GM21360 (cell line): ENCODE results near the gene SCFD2.
A peak's percentile ranks its signal among the peaks of the same experiment; 100 is the strongest.

Experiments
- ATAC-seq: cut with Tn5 transposase; IDR thresholded peaks from one replicate; pipeline ENCODE4 v1.9.1; 2021; ENCODE audit warnings: mild to moderate bottlenecking, moderate library complexity; ENCODE audit not compliant: unreplicated experiment

The SCFD2 gene

DNA sequence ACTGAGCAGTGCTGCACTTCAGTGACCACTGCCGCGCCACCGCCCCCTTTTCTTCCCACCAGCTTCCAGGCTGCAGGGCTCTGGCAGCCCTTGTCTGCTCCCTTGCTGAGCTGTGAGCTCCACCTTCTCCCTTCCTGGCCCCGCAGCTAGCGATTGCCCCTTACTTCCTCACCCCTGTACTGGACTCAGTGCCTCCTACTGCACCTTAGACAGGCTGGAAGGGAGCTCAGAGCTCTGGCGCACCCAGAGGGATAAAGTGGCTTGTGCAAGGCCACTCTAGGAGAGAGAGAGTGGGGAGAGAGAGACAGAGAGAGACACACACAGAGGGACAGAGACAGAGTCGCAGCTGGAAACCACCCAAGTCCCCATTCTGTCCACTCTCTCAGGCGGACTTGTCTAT is 497.7 kb downstream of the SCFD2 start:
- ATAC-seq: no peak

- ATAC-seq: no peak
Measured at GRCh38 chr4:52867163-52867562, 498.7 kb downstream of the SCFD2 start.

DNA sequence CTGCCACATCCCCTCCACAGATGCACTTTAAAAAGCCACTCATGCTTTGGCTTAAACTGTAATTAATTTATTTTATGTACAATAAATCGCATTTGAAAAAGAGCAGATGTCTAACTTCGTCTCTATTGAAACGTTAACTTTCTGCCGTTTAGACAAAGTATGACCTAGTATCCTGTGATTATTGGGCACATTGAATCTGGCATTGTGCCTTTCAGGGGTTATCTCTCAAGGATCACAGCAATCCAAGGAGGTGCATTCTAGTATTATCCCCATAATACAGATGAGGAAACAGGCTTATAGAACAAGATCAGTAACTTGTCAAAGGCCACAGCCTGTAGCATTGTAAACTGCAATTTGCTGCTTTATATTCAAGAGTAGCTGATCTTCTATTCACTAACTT is 499.1 kb downstream of the SCFD2 start:
- no peak for ATAC-seq

DNA sequence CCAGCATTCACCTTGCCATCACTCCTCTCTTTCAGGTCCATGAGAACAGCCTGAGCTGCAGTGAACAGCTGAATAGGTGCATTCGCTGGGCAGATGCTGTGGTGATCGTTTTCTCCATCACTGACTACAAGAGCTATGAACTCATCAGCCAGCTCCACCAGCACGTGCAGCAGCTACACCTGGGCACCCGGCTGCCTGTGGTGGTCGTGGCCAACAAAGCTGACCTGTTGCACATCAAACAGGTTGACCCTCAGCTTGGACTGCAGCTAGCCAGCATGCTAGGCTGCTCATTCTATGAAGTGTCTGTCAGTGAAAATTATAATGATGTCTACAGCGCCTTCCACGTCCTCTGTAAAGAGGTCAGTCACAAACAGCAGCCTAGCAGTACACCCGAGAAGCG is 500.6 kb downstream of the SCFD2 start:
- no peak for ATAC-seq

DNA sequence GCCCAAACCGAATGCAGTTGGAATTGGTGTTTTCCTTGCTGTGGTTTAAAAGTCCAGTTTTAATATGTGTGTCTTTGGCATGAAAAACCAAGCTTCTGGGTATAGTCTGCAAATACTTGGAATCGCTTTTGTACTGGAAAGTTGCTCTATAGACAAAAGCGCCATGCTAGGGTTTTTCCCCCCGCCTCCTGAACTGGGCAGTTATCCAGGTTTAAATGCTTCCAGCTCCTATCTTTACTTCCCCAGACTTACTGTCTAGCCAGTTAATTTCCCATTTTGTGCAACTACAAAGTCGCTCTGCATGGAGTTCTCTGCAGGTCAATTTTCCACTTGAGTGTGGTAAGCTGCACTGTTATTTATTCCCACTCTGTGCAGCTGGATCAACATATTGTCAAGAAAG is 501.1 kb downstream of the SCFD2 start:
- ATAC-seq: no peak

- ATAC-seq: no peak
Measured at GRCh38 chr4:52863324-52863723, 502.5 kb downstream of the SCFD2 start.

DNA sequence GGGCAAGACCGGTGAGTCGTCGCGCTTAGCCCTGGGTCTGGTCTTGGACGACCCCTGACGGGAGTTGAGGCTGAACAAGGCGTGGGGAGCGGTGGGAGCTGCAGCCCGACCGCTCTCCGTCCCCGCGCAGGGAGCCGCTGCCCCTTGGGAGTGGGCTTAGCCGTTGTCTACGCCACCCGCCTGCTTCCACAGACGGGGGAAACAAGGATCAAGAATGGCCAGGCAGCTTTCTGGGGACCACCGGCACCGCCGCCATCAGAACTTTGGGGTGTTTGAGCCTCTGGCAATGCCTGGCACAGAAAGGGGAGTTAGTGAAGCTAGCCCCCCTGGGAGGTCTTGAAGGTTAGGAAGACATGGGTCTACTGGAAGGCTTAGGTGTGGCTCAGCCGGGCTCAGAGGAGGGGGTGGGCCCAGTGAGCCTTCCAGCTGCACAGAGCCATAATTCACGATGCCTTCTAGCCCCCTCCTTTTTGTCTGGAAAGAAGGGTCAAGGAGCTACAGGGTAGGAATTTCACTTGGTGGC is 503.2 kb downstream of the SCFD2 start:
- ATAC-seq: no peak

DNA sequence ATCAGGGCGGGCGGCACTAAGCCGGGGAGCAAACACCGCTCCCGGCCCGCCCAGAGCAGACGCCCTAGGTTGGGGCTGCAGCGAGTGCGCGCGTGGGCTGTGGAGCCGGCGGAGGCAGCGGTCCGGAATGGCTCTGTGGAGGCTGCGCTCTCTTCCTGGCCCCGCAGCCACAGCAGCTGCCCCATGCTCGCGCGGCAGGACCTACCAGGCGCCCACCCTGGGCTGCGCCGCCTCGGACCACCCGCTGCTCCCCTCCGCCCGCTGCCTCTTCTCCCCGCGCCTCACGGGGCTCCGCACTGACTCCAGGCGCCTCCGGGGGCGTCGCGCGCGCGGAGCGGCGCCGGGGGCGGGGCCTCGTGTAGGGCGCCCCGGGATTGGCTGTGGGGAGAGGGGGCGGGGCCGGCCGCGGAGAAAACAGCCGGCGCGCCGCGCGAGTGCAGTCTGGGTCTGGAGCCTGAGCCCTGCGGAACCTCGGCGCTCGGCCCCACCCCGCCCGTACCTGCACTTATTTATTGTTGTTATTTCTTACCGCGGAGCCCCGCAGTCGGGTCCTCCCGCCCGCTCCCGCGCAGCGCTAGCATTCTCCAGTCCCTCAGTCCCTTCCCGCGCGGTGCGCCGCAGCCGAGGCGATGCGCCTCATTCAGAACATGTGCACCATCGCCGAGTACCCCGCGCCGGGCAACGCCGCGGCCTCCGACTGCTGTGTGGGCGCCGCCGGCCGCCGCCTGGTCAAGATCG is 503.8 kb downstream of the SCFD2 start, which contains the start of gene RASL11B:
RASL11B (plus strand) TSS at position 439 of the 738 bp plus-strand sequence; CDS start at position 630, 191 bp downstream.
- peak; percentile 99 for ATAC-seq

- ATAC-seq: no peak
Measured at GRCh38 chr4:52861171-52861823, 504.6 kb downstream of the SCFD2 start.

- ATAC-seq: no peak
Measured at GRCh38 chr4:52860361-52860760, 505.5 kb downstream of the SCFD2 start.

GRCh38 chr4:52856801-52857200 is 509.1 kb downstream of the SCFD2 start:
- no peak for ATAC-seq

- ATAC-seq: no peak
Measured at GRCh38 chr4:52853351-52853750, 512.5 kb downstream of the SCFD2 start.

DNA sequence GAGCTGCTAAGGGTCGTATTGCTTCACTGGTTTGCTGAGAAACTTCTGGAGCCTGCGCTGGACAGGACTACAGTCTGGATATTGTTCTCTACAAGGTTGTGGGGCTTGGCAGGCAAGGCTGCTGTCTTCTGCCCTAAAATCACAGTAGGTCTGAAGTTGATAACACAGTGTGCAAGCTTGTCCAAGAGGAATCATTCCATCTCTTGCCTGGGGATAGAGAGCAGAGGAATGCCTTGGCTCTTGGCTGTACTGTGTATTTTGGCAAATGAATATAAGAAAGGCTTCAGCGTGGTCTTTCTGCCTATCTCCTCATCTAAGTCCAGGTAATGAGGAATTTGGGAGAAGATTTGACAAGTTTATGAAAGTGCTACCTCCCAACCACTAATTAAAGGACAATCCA is 513.1 kb downstream of the SCFD2 start:
- no peak for ATAC-seq

DNA sequence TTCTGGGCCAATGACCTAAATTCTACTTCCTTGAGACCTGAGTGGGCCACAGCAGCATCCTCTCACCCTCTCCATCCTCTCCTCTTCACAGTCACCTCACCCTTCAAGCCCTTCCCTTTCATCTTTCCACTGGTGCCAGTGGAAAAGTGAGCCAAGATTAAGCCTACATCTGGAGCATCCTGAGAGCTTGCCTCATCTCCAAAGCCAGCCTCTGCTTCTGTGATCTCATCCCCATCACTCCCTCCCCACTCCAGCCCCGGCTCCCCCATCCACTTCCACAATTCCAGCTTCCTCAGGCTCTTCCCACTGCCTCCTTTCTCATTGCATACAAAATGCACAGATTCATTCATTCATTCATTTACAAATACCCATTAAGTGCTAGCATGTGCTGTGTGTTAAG is 513.8 kb downstream of the SCFD2 start:
- ATAC-seq: no peak

GRCh38 chr4:52850406-52851124 is 515.3 kb downstream of the SCFD2 start:
- ATAC-seq: no peak

DNA sequence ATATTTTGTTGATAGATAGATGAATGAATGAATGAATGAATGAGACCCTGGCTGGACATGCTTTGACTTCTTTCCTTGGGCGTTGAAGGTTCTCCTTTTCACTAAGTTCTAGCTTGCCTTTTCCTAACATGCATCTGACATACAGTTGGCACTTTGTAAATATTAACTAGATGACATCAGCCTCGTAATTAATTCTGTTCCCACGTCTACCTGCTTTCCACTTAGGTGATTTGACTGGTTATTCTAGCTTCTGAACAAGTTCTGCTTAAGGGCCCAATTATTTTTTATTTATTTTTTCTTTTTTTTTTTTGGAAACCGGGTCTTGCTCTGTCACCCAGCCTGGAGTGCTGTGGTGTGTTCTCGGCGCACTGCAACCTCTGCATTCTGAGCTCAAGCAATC is 517.6 kb downstream of the SCFD2 start:
- no peak for ATAC-seq

- ATAC-seq: no peak
Measured at GRCh38 chr4:52846502-52846901, 519.4 kb downstream of the SCFD2 start.

- no peak for ATAC-seq
Measured at GRCh38 chr4:52844596-52844995, 521.3 kb downstream of the SCFD2 start.

- ATAC-seq: peak; percentile 55
Measured at GRCh38 chr4:52843958-52844357, 521.9 kb downstream of the SCFD2 start.

DNA sequence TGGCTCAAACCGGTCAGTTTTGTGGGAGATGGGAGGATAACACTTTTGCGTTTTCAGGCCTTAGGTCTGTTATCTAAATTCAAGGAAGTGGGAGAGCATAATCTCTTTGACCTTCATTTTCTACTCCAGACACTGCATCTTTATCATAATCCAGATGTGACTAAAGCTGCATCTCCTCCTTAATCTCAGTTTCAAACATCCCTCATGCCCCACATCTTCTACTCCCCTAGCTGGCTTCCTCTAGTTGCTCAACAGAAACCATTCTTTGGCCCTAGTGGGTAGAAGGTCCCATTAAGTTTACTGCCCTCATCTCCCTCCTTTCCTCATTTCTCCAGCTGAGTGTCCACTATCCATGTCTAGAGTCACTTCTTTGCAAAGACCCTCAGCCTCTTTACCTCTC is 522.5 kb downstream of the SCFD2 start:
- ATAC-seq: no peak

GRCh38 chr4:52842792-52843191 is 523.1 kb downstream of the SCFD2 start:
- ATAC-seq: no peak
